ENCODE data around the gene TANGO6.

The TANGO6 gene

DNA sequence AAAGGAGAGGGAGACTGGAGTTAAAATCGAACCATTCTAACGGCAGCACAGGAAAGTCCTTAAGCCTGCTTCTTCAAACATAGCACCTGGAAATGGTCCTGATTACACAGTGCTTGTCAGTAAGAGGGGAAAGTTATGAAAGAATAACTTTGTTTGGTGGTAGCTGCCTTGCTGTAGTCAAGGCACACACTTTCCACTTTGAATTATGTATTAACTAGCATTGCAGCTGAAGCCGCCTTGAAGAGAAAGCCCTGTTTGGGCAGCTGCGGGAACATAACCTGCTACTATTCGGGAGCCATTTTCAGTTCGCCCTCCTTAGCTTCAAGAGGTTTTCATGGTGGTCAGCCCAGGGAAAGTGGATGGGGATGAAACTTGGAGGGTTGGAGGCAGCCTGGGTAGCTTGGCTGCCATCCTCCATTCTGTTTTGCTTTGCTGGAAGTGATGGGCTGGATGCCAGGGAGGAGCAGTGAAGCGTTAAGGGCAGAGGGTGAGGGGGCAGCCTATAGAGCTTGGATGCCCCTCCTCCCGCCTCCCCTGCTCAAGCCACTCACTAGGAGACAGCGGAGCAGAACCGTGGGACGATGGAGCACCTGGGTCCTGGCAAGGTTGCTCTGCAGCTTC lies 256.9 kb downstream of the TANGO6 start:
- H3K4me1 ChIP-seq (ENCODE audit: control insufficient read depth in 5 of 5, insufficient read depth in 5 of 5, low read length in 5 of 5), result peaks cover 0 to 5% (median under 1%) of the 10 kb centered on the region in 5 donors
- no peaks in the 10 kb centered on the region for H3K9me3 ChIP-seq (ENCODE audit: control insufficient read depth in 5 of 5, low read length in 5 of 5)
- no peak overlapping the region for H3K27ac ChIP-seq (ENCODE audit: low read depth, low read length)
- H3K36me3 ChIP-seq (ENCODE audit: control insufficient read depth in 5 of 5, insufficient read depth in 5 of 5, low read length in 5 of 5), result no peaks in the 10 kb centered on the region
- peaks cover 0 to 10% (median 0%) of the 10 kb centered on the region in 5 donors for H3K27me3 ChIP-seq (ENCODE audit: control insufficient read depth in 5 of 5, insufficient read depth in 4 of 5, low read length in 5 of 5)
- no peak overlapping the region for H3K9ac ChIP-seq (ENCODE audit: low read length in 5 of 5)
- no peak overlapping the region for H3K4me3 ChIP-seq (ENCODE audit: low read depth in 1 of 5, low read length in 5 of 5)

DNA sequence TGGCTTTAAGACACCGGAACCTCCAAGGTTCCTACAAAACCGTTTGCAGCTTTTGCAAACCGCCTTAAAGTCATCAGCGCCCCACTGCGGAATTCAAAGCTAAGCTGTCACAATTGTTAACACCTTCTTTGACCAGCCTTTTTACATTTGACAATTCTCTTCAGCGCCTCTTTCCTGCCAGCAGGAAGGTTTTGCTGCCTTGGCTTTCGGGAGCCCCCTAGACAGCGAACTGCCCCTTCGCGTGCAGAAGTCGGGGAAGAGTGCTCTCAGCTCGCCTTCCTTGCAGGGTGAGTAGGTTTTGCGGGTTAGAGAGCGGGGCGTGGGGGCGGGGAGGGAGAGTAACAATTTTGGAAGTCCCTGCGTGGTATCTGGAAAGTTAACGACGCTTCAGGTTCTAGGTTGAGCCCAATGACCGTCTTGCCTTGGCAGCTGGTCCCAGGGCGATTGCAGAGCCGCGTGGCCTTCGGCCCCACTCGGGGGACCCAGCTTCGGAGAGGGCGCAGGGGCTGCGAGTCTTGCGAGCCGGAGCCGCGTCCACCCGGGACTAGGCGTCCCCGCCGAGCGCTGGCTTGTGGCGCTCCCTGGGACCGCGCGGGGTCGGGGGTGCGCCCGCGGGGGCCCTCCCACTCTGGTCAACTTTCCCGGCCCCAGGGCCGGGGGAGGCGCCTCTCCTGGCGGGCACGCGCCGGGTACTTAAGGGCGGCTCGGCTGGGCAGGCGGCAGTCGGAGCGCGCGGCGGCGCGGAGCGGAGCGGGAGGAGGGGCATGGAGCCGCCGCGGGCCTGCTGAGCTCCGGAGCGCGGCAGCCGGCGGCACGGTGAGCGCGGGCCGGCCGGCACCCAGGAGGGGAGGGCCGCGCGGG lies 262.4 kb downstream of the TANGO6 start, which contains the start of gene HAS3:
Gene HAS3 (plus strand): TSS at position 153 of the 861 bp plus-strand sequence. CDS start 3,743 bp downstream, outside the sequence.
- no peak within 1 kb of the TSS for H3K27ac ChIP-seq (ENCODE audit: low read depth, low read length)
- peak within 1 kb of the TSS; percentile 65 to 71 (median 69) for H3K4me3 ChIP-seq (ENCODE audit: low read depth in 1 of 5, low read length in 5 of 5)
- H3K9ac ChIP-seq (ENCODE audit: low read length in 5 of 5), result peak within 1 kb of the TSS in 2 of 5 donors; percentile 21 to 42
- peaks cover 0 to 17% (median 3%) of the 10 kb centered on the region in 5 donors for H3K27me3 ChIP-seq (ENCODE audit: control insufficient read depth in 5 of 5, insufficient read depth in 4 of 5, low read length in 5 of 5)
- H3K36me3 ChIP-seq (ENCODE audit: control insufficient read depth in 5 of 5, insufficient read depth in 5 of 5, low read length in 5 of 5), result peaks cover 0 to 19% (median 16%) of the 10 kb centered on the region in 5 donors
- H3K4me1 ChIP-seq (ENCODE audit: control insufficient read depth in 5 of 5, insufficient read depth in 5 of 5, low read length in 5 of 5), result peaks cover 3 to 33% (median 30%) of the 10 kb centered on the region in 5 donors
- H3K9me3 ChIP-seq (ENCODE audit: control insufficient read depth in 5 of 5, low read length in 5 of 5), result no peaks in the 10 kb centered on the region

DNA sequence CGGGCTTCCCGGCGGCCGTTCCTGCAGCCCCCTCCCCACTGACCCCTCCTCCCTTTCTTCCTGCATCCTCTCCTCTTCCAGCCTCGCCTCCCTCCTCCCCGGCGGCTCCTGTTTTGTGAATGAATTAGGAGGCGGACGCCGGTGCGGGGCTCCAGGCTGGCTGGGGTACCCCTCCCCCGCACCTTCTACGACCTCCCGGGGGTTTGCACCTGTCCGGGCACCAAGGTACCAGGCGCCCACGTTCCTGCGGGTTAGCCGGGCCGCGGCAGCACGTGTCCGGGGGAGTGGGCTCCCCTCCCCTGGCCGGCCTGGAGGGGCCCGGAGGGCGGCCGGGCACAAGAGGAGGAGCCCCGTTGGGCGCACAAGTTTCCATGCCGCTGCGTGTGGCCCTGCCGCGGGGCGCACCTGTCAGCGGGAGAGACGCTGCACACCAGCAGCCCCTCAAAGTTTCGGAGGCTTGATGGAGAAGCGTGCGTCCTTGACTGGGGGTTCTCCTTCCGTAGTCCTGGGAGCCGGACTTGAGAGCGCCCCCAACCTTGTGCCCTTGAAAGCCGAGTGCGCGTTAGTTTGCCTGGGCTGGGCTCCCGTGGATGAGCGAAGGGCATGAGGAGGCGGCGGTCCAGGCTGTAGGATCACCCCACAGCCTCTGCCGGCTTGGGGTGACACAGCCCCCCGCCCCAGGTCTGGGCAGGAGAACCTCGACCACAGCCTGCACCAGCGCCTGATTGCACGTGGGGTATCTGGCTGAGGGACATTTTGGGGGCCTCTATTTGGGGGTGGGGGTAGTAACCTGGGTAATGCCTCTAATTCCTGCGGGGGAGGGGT lies 263.4 kb downstream of the TANGO6 start:
- Histone ChIP-seq H3K4me3 (ENCODE audit: low read depth in 1 of 5, low read length in 5 of 5) (peak overlapping the region in 4 of 5 donors; percentile 45 to 70 (median 64)), H3K9ac (ENCODE audit: low read length in 5 of 5) (peak overlapping the region in 1 of 5 donors; percentile 57), H3K9me3 (ENCODE audit: control insufficient read depth in 5 of 5, low read length in 5 of 5) (no peaks in the 10 kb centered on the region), H3K27ac (ENCODE audit: low read depth, low read length) (no peak overlapping the region), H3K36me3 (ENCODE audit: control insufficient read depth in 5 of 5, insufficient read depth in 5 of 5, low read length in 5 of 5) (peaks cover 0 to 25% (median 17%) of the 10 kb centered on the region in 5 donors), H3K27me3 (ENCODE audit: control insufficient read depth in 5 of 5, insufficient read depth in 4 of 5, low read length in 5 of 5) (peaks cover 0 to 17% (median 3%) of the 10 kb centered on the region in 5 donors), H3K4me1 (ENCODE audit: control insufficient read depth in 5 of 5, insufficient read depth in 5 of 5, low read length in 5 of 5) (peaks cover 3 to 34% (median 30%) of the 10 kb centered on the region in 5 donors)

- H3K27me3 ChIP-seq (ENCODE audit: control insufficient read depth in 5 of 5, insufficient read depth in 4 of 5, low read length in 5 of 5), result peaks cover 0 to 17% (median 3%) of the 10 kb centered on the region in 5 donors
- no peaks in the 10 kb centered on the region for H3K9me3 ChIP-seq (ENCODE audit: control insufficient read depth in 5 of 5, low read length in 5 of 5)
- H3K4me1 ChIP-seq (ENCODE audit: control insufficient read depth in 5 of 5, insufficient read depth in 5 of 5, low read length in 5 of 5), result peaks cover 3 to 41% (median 30%) of the 10 kb centered on the region in 5 donors
- peak overlapping the region in 4 of 5 donors; percentile 45 to 70 (median 64) for H3K4me3 ChIP-seq (ENCODE audit: low read depth in 1 of 5, low read length in 5 of 5)
- no peak overlapping the region for H3K27ac ChIP-seq (ENCODE audit: low read depth, low read length)
- H3K36me3 ChIP-seq (ENCODE audit: control insufficient read depth in 5 of 5, insufficient read depth in 5 of 5, low read length in 5 of 5), result peaks cover 0 to 28% (median 17%) of the 10 kb centered on the region in 5 donors
- H3K9ac ChIP-seq (ENCODE audit: low read length in 5 of 5), result peak overlapping the region in 2 of 5 donors; percentile 21 to 57
Observed at GRCh38 chr16:69107316-69107962, 264.1 kb downstream of the TANGO6 start.

DNA sequence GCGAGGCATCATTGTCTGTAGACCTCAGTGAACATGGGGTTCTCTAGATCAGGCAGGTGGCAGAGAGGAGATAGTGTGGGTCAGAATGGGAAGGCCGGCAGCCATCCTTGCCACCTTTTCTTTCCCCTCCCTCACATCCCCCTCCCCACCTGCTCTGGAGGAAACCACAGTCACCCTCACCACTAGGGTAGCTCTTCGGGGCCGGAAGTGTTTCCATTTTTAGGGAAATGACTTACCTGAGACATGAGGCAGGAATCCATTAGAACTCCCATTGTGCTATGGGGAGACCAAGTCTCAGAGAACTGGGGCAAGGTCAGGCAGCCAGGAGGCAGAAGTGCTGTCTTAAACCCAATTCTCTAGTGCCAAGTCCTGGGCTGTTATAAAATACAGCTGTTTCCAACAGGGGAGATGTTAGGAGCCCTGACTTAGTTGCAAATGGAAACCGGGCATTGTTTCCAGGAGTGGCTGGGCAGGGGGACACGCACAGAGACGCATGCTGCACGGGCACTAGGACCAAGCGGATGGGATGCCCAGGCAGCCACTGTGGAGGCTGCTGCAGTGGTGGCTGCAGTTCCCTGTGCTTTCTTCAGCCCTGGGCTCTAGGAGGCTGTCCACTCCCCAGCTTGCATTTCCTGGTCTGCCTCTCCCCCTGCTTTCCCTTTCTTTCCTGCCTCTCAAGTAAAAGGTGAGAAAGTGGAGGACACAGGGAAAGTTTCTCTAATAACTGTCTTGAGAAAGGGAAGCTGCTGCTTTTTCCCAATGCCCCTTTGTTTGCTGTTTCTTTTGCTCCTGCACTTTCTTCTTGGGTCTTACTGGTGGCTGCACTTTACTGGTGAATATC lies 265.0 kb downstream of the TANGO6 start:
- peak overlapping the region in 3 of 5 donors; percentile 45 to 70 (median 63) for H3K4me3 ChIP-seq (ENCODE audit: low read depth in 1 of 5, low read length in 5 of 5)
- H3K9me3 ChIP-seq (ENCODE audit: control insufficient read depth in 5 of 5, low read length in 5 of 5), result no peaks in the 10 kb centered on the region
- peaks cover 0 to 17% (median 3%) of the 10 kb centered on the region in 5 donors for H3K27me3 ChIP-seq (ENCODE audit: control insufficient read depth in 5 of 5, insufficient read depth in 4 of 5, low read length in 5 of 5)
- H3K27ac ChIP-seq (ENCODE audit: low read depth, low read length), result no peak overlapping the region
- H3K36me3 ChIP-seq (ENCODE audit: control insufficient read depth in 5 of 5, insufficient read depth in 5 of 5, low read length in 5 of 5), result peaks cover 0 to 33% (median 19%) of the 10 kb centered on the region in 5 donors
- H3K4me1 ChIP-seq (ENCODE audit: control insufficient read depth in 5 of 5, insufficient read depth in 5 of 5, low read length in 5 of 5), result peaks cover 3 to 48% (median 32%) of the 10 kb centered on the region in 5 donors
- H3K9ac ChIP-seq (ENCODE audit: low read length in 5 of 5), result peak overlapping the region in 2 of 5 donors; percentile 21 to 57

DNA sequence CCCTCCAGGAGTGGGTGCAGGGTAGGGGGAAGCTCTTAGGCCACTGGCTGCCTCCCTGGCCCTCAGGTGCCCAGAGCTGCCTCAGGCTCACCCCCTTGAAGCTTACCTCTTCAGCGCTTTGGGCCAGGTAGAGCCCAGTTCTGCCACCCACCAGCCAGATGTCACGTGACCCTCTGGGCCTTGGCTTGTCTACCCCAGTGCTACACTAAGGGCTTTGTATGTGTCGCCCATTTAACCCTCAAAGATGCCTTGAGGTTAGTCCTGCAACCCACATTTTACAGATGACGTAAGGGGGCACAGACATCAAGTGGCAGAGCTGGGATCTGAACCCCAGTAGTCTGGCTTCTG lies 265.5 kb downstream of the TANGO6 start:
- no peaks in the 10 kb centered on the region for H3K9me3 ChIP-seq (ENCODE audit: control insufficient read depth in 5 of 5, low read length in 5 of 5)
- H3K4me3 ChIP-seq (ENCODE audit: low read depth in 1 of 5, low read length in 5 of 5), result no peak overlapping the region
- peaks cover 3 to 48% (median 32%) of the 10 kb centered on the region in 5 donors for H3K4me1 ChIP-seq (ENCODE audit: control insufficient read depth in 5 of 5, insufficient read depth in 5 of 5, low read length in 5 of 5)
- H3K27ac ChIP-seq (ENCODE audit: low read depth, low read length), result no peak overlapping the region
- H3K9ac ChIP-seq (ENCODE audit: low read length in 5 of 5), result no peak overlapping the region
- peaks cover 0 to 37% (median 25%) of the 10 kb centered on the region in 5 donors for H3K36me3 ChIP-seq (ENCODE audit: control insufficient read depth in 5 of 5, insufficient read depth in 5 of 5, low read length in 5 of 5)
- H3K27me3 ChIP-seq (ENCODE audit: control insufficient read depth in 5 of 5, insufficient read depth in 4 of 5, low read length in 5 of 5), result peaks cover 0 to 13% (median 3%) of the 10 kb centered on the region in 5 donors

- Histone ChIP-seq H3K9ac (ENCODE audit: low read length in 5 of 5) (no peak overlapping the region), H3K27ac (ENCODE audit: low read depth, low read length) (no peak overlapping the region), H3K4me1 (ENCODE audit: control insufficient read depth in 5 of 5, insufficient read depth in 5 of 5, low read length in 5 of 5) (peaks cover 3 to 48% (median 32%) of the 10 kb centered on the region in 5 donors), H3K27me3 (ENCODE audit: control insufficient read depth in 5 of 5, insufficient read depth in 4 of 5, low read length in 5 of 5) (peaks cover 0 to 12% (median 3%) of the 10 kb centered on the region in 5 donors), H3K4me3 (ENCODE audit: low read depth in 1 of 5, low read length in 5 of 5) (no peak overlapping the region), H3K9me3 (ENCODE audit: control insufficient read depth in 5 of 5, low read length in 5 of 5) (no peaks in the 10 kb centered on the region), H3K36me3 (ENCODE audit: control insufficient read depth in 5 of 5, insufficient read depth in 5 of 5, low read length in 5 of 5) (peaks cover 0 to 45% (median 33%) of the 10 kb centered on the region in 5 donors)
Observed at GRCh38 chr16:69109486-69110270, 266.3 kb downstream of the TANGO6 start.

DNA sequence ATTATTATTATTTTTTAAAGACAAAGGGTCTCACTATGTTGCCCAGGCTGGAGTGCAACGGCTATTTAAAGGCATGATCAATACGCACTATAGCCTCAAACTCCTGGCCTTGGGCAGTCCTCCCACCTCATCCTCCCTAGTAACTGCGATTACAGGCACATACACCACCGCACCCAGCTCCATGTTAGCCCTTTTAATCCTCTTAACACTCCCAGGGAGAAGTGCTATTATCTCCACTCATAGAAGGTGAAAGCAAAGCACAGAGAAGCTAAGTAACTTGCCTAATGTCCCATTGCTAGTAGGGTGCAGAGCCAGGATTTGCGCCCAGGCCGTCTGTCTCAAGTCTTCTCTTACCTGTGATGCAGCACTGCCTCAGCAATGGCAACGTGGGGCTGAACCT lies 267.1 kb downstream of the TANGO6 start:
- Histone ChIP-seq H3K4me3 (ENCODE audit: low read depth in 1 of 5, low read length in 5 of 5) (no peak overlapping the region), H3K36me3 (ENCODE audit: control insufficient read depth in 5 of 5, insufficient read depth in 5 of 5, low read length in 5 of 5) (peaks cover 0 to 52% (median 40%) of the 10 kb centered on the region in 5 donors), H3K27ac (ENCODE audit: low read depth, low read length) (no peak overlapping the region), H3K4me1 (ENCODE audit: control insufficient read depth in 5 of 5, insufficient read depth in 5 of 5, low read length in 5 of 5) (peaks cover 3 to 45% (median 28%) of the 10 kb centered on the region in 5 donors), H3K9me3 (ENCODE audit: control insufficient read depth in 5 of 5, low read length in 5 of 5) (no peaks in the 10 kb centered on the region), H3K27me3 (ENCODE audit: control insufficient read depth in 5 of 5, insufficient read depth in 4 of 5, low read length in 5 of 5) (peaks cover 0 to 12% (median 3%) of the 10 kb centered on the region in 5 donors), H3K9ac (ENCODE audit: low read length in 5 of 5) (no peak overlapping the region)

All from subcutaneous abdominal adipose tissue (tissue), 5 donors.